ENCODE measurements around the gene IQSEC3. TPM values are rescaled to one million over a fixed set of nuclear protein-coding genes. Genes with fewer than 3 reads are reported as not detected.
"Not testable (repeated sequence)": the region's sequence is repeated elsewhere in the genome, so short reads cannot be mapped to it uniquely, and the experiment has no call there.

IQSEC3 gene
- total RNA-seq, 1 experiment from 2014 or later: 0.06 TPM

DNA sequence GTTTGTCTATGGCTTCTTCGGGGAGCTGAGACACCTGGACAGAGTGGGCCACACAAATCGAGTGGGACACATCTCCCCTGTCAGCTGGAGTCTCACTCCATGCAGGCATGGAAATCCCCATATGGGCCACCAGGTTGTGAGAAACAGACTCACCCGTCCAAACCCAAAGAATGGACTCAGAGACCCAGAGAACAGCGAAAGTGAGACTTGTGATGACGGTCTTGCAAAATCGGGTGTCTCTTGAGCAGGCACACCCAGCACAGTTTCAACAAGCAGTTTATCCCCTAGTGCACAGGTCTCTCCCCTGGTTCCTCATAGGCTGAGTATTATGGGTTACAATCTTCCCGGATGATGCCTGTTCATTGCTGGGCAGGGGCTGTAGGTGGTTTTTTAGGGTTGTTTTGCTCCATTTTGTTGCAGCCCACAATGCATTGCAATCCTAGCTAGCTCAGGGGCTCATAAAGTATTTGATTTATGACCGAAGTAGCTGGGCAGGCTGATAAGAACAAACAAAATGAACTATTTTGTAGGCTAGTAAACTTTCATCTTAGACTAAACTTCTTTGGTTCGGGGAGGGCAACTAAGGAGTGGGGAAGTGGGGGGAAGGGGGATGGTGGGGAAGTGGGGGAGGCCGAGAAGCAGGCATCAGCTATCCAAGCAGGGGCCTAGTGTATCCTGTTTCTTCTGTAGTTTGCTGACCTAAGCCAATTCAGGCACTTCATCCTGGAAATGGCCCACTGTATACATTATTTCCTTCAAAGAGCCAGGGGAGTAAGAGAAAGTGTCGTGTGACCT lies 45.3 kb downstream of the IQSEC3 start:
- no peak for DNase-seq (ENCODE audit: low read depth)

DNA sequence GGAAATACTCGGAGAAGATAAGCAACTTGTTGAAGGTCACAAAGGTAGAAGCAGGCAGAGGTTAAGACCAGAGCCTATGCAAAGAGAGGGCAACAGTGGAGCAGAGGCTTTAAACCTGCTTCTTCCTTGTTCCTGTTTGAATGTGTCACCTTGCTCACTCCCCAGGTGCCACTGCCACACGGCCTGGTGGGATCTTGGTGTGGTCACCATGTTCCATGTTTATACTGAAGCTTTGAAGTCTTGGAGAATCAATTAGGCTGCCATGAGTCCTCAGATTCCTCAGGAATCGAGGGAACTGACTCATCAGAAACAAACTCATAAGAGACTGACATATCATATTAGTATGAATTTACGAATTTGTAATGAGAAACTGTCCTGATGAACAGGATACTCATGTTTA lies 46.8 kb downstream of the IQSEC3 start:
- DNase-seq (ENCODE audit: low read depth): no peak

DNA sequence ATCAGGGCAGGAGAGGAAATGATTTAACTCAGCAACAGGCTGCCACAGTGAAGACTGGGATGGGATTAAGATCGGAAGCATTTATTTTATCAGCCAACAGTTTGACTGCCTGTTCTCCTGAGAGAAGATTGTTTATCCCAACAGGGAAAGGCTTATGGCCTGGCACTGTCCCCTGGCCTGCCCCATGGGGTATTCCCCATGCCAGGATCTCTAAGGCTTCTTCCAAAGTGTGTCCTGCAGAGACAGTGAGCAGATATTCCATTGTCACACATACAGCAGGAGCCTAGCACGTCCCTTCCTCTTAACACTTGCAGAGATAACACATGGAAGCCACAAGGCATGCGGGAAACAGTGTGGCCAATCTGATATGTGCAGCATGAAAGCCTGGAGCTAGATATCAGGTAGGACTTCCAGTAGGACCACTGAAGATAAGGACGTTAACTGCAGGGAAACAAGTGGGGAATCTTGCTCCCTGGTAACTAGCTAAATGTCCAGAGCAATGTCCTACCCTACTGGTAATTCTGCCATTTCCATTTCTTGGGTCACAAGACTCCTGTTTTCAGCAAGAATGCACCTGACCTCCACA lies 48.2 kb downstream of the IQSEC3 start:
- no peak for DNase-seq (ENCODE audit: low read depth)

DNA sequence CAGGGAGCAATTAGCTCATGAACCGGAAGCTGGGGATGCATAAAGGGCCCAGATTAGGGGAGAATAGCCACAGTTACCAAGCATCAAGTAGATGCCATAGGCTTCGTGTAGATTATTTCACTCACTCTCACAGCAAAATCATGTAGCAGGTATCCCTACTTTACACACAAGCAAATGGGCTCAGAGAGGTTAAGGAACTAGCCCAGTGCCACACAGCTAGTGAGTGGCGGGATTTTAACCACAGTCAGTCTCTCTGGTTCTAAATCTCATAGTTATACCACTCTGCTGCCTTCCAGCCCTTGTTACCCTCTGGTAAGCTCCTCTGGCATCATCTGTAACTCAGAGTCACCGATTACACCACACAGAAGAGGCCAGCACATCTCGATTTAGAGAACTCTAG lies 49.0 kb downstream of the IQSEC3 start:
- DNase-seq (ENCODE audit: low read depth): no peak

DNA sequence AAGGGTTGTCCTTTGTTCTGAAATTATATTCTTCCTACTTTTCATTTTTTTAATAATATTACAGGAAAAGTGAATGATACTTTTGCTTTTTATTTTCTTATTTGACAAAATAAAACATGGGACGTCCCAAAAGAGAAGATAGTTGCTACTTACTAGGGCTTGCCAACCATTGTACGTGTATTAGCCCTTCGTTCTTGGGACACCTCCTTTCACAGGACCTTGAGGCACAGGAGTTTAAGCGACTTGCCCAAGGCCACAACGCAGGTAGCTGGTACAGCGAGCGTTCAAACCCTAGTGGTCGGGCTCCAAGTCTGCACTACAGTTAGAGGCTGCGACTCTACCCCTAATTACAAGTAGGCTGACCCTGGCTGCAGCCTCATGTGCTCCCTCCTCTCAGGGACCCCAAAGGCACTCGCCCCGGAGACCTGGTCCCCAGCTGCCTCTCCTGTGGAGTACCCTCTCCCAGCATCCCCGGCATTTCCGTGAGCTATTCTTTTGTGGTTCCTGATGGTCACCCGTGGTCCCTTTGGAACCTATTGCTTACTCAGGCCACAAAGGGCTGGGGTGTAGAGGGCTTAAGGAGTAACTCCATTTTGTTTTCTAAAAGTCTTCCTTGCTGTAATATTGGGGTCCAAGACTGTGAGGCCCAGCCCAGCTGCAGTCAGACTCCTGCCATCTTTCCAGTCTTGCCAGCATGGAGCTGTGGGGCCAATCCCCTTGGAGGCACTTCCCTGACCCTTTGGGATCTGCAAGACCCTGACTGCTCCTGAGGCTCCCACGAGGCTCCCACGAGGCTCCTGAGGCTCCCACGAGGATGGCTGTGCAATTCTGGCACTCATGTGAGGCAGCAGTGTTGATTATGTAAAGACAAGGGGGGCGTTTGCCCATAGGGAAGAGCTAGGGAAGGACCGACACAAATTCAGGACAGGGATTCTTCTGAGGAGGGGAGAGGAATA lies 49.7 kb downstream of the IQSEC3 start:
- no peak for DNase-seq (ENCODE audit: low read depth)

DNA sequence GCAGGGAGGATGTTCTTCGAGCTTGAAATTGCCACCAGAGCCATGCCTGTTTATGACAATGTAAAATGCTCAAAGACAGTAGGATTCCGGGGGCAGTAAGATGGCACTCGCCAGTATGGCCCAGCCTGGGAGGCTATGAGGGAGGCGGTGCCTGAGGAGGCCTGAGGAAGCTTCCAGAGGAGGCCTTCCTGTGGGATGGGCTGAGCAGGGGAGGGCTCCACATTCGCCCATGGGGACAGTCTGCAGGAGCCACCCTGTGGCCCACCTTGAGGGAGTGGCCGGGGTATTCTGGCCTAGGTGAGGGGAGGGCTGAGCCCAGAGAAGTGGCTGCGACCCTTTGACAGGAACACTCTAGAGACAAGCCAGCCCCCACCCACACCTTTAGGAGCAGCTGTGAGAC lies 50.7 kb downstream of the IQSEC3 start:
- DNase-seq (ENCODE audit: low read depth): no peak

DNA sequence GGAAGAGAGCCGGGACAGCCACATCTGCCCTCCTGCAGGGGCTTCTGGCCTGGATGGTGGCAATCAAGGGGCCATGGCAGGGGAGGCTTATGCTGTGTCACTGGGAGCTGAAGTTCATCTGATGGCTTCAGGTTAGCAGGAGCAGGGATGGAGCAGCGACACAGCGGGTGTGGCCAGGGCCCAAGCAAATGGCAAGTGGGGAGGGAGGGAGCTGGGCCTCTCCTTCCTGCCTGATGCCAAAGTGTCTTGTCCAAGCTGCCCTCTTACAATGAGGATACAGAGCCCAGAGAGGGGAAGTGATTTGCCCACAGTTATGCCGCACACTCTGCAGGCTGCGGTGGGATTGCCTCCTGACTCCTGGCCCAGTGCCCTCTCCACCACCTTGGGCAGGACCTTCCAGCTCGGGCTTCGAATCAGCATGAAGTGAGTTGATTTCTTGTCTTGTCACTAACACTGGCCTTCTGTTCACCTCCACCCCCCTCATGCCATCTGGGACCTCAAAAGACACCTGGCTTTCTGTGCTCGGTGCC lies 51.3 kb downstream of the IQSEC3 start:
- no peak for DNase-seq (ENCODE audit: low read depth)

DNA sequence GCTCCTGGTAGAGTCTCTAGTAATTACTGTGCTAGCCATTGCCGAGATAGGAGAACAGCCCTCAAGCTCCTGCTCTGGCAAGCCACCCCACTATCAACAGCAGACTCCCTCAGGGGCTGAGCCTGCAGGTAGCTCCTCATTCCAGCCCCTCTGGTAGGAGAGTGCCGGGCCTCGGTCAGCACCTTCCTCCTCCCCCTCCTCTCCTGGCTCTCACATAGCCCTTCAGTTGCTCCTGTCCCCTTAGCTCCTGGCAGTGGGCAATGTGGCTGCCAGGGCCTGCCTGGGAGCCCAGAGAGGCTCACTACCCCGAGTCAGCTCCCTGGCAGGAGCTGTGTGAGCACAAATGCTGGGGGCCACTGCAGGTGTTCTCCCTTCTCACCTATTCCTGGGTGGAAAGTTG lies 52.0 kb downstream of the IQSEC3 start:
- DNase-seq (ENCODE audit: low read depth): no peak

DNA sequence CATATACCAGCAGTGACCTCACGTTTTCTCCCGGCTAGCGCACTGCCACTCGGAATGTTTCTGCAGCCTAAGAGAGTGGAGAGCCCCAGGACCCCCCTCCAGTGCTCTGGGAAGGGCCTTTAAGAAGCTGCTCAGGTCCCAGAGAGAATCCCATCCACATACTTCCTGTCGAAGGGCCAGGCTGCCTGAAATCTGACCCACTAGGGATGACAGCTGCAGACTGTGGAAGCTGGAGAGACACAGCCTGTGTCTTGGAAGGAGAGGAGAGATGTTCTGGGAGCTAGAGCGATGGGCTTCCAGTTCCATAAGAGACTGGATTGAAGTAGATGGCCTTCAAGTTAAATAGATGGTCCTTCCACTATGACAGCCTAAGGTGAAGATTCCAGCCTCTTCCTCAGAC lies 54.4 kb downstream of the IQSEC3 start:
- DNase-seq (ENCODE audit: low read depth): no peak

DNA sequence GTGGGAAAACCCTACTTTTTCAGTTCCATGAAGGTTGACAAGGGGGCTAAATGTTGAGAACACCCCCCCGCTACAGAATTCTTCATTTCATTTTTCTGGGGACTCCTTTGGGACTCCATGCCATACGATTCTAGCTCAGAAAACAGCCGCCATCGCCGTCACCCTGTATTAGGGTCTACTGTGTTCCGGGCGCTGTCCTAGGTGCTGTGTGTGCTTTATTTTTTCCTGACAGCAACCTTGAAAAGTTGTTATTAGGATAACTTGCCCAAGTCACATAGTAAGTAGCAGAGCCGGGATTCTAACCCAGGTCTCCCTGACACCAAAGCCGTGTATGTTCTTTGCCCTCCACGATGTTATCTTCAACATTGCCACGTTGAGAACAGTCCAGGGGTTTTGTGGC lies 55.1 kb downstream of the IQSEC3 start:
- no peak for DNase-seq (ENCODE audit: low read depth)

DNA sequence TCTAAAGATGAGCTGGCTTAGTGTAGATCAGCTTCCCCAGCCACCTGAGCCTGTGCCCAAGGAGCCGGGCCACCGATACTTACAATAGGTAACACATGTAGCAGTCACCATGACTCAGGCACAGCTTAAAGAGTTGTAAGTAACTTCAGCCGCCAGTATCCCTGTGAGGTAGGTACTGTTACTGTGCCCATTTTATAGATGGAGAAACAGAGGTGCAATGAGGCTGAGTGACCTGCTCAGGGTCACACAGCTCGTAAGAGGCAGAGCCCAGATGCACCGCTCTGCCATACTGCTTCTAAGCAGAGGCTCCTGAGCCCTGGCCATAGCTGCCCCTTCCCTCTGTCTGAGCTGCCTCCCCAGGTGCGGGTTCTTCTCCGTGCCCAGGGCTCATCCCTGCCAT lies 58.5 kb downstream of the IQSEC3 start:
- no peak for DNase-seq (ENCODE audit: low read depth)

DNA sequence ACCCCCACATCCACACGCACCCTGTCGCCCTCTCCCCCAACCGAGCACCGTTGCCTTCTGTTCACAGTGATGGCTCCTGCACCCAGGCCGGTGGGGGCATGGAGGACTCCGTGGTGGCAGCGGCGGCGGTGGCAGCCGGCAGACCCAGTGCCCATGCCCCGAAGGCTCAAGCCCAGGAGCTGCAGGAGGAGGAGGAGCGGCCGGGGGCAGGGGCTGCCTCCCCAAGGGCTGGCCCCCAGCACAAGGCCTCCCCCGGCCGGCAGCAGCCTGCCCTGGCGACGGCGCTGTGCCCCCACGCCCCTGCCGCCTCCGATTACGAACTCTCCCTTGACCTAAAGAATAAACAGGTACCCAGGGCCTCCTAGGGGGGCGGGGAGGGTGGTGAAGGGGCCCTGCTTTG lies 59.0 kb downstream of the IQSEC3 start:
- DNase-seq (ENCODE audit: low read depth): no peak

DNA sequence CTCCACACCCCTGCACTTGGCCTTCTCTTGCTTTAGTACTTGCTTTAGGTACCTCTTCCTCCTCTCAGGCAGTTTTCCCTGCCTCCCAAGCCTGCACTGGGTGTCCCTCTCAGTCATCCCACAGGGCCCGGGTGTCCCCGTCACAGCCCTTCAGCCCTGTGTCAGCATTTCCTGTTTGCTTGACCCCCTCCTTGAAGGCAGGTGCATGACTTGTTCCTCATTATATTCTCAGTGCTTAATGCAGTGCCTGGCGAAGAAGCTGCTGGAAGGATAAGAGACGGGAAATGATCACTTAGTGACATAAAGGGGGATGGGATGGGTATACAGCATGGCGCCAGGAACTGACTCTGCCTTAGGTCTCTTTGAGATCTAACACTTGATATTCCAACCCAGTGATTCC lies 61.5 kb downstream of the IQSEC3 start:
- DNase-seq (ENCODE audit: low read depth): no peak

DNA sequence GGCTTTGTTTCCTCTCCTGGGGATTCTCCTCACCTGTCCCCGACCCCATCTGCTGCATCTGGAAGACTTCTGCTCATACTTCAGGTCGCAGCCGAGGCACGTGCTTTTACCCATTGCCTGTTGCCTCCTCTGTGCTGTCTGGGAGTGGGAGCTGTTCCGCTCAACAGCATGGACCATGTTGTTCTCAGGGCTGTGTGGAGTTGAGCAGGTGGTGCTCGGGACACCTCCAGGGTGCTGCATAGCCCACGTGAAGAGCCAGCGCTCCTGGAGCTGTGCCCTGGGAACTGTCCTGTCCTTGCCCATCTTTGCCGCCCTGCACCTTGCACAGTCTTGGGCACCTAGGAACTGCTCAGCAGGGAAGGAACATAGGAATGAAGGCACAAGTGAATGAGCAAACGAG lies 62.4 kb downstream of the IQSEC3 start:
- DNase-seq (ENCODE audit: low read depth): no peak

DNA sequence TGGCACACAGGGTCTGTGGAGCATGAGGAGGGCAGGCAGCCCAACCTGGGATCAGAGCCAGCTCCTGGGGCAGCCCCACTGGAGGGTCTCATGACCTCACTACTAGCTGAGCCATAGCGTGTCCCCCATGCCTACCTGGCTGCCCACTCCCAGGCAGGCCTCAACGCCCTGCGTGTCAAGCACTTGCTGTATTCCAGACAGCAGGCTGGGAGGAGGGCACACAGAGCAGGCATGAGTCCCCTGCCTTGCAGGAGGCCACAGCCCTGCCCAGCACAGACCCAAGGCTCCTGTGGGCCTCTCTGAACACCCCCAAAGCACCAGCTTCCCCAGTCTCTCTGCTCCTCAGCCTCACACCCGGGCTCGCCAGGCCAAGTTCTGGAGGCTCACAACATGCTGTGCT lies 64.0 kb downstream of the IQSEC3 start:
- no peak for DNase-seq (ENCODE audit: low read depth)

DNA sequence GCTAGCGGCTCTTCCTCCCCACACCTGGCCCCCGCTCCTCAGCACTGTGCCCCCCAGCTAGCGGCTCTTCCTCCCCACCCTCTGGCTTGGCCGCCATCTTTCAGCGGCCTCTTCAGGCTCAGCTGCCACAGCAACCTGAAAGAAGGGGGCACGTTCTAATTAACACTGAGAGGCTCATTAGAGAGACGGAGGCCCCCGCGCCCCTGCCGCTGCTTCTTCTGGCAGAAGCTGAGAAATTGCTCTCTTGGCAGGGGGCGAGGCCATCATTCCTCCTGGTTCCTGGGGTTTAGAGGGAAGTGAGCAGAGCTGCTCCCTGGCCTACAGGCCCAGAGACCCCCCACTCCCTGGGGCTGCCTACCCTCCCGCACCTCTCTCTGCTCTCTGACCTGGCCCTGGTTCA lies 64.4 kb downstream of the IQSEC3 start:
- no peak for DNase-seq (ENCODE audit: low read depth)

DNA sequence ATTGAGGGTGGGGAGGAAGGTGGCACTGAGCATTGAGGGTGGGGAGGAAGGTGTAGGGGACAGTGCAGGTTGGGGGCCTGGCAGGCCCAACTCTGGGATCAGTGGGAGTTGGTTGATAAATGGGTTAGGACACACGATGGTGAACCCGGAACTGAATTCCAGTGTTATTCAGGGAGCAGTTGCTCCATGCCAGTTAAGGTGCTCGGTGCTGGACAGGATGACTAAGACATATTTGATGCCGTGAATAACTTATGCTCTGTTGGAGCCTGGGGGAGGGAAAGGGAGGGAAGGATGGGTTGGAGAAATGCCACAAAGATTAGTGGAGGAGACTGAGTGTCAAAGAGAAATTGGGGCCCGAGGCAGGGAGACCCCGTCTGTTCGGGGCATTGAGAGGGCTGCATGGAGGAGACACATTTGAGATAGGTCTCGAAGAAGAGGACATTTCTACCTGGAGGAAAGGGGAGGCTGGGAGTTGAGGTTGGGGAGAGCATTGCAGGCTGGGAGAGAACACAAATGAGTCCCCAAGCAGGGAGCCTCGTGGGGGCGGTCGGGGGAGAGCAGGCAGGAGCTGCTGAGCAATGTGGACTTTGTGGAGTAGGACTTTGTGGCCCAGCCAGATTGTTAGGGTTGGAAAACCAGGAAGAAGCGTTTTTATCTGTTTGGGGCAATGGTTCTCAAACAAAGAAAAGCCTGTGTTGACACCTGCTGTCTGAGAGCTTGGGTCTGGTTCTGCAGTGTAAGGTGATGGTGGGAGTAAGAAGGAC lies 65.3 kb downstream of the IQSEC3 start:
- peak; percentile 28 for DNase-seq (ENCODE audit: low read depth)

DNA sequence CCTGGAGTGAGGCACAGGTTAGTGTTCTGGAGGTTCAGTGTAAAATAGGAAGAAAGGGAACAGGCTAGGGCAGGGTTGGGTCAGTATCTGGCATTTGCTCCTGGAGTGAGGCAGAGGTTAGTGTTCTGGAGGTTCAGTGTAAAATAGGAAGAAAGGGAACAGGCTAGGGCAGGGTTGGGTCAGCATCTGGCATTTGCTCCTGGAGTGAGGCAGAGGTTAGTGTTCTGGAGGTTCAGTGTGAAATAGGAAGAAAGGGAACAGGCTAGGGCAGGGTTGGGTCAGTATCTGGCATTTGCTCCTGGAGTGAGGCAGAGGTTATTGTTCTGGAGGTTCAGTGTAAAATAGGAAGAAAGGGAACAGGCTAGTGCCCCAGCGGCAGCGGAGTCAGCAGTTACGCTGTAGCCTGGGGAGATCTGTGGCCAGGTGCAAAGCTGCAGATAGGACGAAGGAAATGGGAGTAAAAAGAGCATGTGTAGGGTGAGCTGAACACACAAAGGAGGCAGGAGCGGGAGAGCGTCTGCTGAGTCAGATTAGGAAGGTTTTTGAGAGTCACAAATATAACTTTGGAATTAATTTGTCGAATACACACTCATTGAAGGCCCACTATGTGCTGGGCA lies 67.2 kb downstream of the IQSEC3 start:
- not testable (repeated sequence) for DNase-seq (ENCODE audit: low read depth)

DNA sequence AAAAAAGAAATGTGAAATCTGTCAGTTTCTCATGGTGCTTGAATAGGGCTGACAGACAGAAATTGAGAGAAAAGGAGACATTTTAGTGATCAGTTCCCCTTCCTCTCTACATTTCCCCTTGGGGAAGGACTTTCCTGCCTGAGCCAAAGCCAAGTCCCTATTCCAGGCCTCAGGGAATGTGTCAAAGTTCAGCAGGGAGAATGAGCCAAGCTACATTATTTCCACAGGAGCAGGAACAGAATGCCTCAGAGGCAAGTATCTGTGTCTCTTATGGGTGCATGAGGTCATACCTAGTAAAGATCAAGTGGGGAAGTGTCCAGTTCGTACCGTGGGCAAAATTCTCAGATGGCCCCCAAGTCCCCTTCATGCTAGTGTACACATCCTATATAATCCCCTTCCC lies 68.6 kb downstream of the IQSEC3 start:
- no peak for DNase-seq (ENCODE audit: low read depth)

DNA sequence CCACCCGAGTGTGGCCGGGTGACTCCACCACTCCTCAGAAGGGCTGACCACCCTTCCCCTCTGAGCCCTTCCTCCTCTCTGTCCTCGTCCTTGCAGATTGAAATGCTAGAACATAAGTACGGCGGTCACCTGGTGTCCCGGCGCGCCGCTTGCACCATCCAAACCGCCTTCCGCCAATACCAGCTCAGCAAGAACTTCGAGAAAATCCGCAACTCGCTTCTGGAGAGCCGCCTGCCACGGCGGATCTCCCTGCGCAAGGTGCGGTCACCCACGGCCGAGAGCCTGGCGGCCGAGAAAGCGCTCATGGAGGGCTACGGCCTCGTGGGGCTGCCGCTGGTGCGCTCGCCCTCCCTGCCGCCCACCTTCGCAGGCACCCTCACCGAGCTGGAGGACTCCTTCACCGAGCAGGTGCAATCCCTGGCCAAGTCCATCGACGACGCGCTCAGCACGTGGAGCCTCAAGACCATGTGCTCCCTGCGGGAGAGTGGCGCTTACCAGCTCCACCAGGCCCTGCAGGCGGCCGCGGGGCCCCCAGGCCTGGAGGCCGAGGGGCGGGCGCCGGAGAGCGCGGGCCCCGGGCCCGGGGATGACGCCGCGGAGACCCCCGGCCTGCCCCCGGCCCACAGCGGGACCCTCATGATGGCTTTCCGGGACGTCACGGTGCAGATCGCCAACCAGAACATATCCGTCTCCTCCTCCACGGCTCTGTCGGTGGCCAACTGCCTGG lies 71.8 kb downstream of the IQSEC3 start:
- DNase-seq (ENCODE audit: low read depth): no peak

Measured in Daoy (cell line).